GM19025 (cell line): ENCODE results near the gene EIF5B.
"Not testable (repeated sequence)": the region's sequence is repeated elsewhere in the genome, so short reads cannot be mapped to it uniquely, and the experiment has no call there.

Source experiments
- ATAC-seq: cut with Tn5 transposase; IDR thresholded peaks from one replicate; pipeline ENCODE4 v1.9.1; 2021; ENCODE audit warnings: mild to moderate bottlenecking, low read depth, moderate library complexity; ENCODE audit not compliant: unreplicated experiment

EIF5B gene

DNA sequence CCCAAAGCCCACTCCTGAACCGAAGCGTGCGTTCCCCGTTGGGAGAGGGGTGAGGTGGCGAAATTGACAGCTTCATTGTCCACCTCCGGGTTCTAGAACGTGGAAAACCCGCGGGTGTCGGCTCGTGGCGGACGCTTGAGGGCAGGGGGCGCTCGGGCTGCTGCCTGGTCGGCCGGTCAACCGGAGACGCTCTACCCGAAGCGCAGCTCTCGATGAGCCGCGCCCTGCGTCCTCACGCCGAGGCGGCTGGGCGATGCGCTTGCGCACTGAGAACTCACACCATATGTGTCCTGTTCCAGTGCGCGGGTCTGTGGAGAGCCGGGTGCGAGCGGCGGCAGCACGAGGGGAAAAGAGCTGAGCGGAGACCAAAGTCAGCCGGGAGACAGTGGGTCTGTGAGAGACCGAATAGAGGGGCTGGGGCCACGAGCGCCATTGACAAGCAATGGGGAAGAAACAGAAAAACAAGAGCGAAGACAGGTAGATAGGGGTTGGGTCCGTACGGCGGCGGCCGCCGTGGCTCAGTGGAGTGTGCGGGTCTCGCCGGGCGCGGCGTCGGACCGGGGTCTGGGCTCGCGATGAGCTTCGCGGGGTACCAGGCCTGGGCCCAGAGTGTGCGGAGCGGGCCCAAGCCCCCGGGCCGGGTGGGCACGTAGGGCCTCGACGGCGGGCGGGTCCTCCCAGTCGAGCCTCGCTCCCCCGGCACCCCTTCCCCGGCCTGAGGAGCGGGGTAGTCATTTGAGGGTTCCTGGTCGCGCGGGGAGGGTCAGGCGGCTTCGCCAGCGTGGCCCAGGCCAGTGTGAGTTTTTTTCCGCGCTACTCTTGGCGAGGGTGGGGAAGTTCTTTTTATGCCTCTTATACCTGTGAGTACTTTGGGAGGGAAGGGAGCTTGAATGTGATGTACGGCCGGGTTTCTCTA, at the start of gene EIF5B:
EIF5B (plus strand) TSS at position 277 of the 916 bp plus-strand sequence; CDS start at position 443, 166 bp downstream.
- peak; percentile 54 for ATAC-seq

DNA sequence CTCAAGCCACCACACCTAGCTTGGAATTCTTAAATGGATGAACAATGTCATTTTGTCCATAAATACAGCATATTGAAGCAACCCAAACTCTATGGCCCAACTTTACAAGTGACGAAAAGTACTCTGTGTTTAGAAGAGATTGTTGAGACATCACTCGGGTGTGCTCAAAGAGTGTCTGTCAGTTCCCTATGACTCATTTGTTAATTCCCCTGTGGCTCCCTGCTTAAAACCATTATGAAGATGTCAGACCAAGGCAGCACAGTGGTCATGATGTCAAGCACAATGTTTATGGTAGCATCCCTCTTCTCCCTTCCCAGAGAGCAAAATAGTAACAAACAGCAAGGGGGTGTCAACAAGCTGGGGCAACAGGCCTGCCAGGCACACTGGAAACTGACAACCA, 39.2 kb upstream of the EIF5B start:
- no peak for ATAC-seq

DNA sequence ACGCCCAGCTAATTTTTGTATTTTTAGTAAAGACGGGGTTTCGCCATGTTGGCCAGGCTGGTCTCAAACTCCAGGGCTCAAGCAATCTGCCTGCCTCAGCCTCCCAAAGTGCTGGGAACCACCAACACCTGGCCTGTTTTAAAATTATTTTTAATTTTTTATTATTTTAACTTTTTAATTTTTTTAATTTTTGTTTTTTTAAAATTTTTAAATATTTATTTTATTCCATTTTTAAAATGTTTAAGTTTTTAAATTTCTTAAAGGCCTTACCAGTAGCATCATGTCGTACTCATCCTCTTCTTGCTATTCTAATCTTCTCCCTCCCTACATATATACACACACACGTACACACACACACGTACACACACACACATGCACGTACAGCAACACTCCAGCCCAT, 37.6 kb upstream of the EIF5B start:
- no peak for ATAC-seq

GRCh38 chr2:99301097-99301496, 36.1 kb upstream of the EIF5B start, which contains the start of gene LYG1:
Gene LYG1 (minus strand): TSS chr2:99301197. CDS start chr2:99295670, 5,527 bp downstream.
- not testable (repeated sequence) for ATAC-seq

DNA sequence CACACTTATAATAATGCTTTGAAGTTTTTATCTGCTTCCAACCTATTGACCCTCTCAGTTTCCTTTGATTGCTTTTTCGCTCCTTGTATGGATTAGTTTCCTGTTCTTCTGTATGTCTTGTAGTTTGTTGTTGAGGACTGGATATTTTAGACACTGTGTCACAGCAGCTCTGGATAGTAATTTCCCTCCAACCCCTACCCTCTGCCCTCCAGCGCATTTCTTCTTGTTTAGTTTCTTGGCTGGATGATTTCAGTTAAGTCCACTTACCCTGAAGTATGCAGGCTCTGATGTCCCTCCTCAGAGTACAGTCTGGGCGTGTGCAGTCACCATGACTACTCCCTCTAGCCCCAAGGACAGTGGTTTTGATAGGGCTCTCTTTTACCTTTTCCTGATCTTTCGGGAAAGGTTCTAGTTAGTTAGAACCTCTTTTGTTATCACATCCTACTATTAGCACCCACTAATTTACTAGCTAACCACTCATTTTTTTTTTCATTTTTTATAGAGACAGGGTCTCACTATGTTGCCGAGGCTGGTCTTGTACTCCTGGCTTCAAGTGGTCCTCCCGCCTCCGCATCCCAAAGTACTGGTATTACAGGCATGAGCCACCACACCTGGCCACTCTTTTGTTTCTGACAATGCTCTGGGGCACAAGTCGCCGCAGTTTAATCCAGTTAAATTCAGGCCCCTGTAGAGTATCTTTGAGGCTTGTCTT, 19.9 kb upstream of the EIF5B start:
- no peak for ATAC-seq

DNA sequence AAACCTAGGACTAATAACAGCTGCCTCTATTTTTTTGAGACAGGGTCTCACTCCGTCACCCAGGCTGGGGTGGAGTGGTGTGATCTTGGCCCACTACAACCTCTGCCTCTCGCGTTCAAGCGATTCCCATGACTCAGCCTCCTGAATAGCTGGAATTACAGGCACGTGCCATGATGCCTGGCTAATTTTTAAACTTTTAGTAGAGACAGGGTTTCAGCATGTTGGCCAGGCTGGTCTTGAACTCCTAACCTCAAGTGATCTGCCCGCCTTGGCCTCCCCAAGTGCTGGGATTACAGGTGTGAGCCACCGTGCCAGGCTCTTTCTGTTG, 19.4 kb upstream of the EIF5B start:
- not testable (repeated sequence) for ATAC-seq

GRCh38 chr2:99325384-99325783, 11.8 kb upstream of the EIF5B start:
- no peak for ATAC-seq

DNA sequence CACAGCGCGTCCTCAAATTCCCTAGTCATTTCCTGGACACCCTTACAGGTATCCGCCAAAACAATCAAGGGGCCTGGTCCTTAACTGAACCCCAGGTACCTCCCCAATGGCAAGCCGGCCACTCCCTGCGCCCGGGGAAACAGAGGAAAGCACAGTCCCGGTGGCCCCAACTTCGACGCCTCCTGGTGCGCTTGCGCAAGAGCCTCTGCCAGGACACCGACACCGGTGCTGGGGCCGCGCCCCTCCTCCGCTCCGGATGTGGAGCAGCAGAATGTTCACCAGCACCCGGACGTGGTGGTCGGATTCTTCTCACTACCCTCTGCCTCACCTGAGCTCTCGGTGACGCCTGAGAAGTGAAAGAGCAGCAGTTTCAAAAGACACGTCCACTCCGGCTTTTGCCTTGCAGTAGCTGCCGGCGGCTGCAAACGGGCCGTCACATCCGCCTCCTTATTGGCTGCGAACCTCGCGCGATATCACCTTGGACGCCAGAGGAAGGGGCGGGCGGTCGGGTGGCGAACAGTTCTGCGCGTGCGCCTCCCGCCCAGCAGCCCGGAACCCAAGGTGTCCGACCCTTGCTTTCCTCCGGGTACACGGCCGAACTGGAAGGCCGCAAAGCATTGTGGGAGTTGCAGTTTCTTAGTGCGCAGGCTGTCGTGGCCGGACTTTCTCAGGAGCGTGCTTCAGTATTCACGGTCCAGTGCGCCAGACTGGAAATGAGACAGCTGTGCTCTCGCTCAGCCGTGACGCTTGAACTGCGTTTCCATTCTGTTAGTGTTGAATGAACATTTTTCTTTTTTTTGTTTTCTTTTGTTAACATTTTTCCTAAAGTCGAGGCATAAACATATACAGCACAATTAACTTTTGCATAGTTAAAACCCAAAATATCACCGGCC, 1.0 kb upstream of the EIF5B start, which contains the start of gene TXNDC9:
TXNDC9 (minus strand) TSS at position 423 of the 893 bp plus-strand sequence. CDS start 3,123 bp downstream, outside the sequence.
- ATAC-seq, result peak; percentile 75

DNA sequence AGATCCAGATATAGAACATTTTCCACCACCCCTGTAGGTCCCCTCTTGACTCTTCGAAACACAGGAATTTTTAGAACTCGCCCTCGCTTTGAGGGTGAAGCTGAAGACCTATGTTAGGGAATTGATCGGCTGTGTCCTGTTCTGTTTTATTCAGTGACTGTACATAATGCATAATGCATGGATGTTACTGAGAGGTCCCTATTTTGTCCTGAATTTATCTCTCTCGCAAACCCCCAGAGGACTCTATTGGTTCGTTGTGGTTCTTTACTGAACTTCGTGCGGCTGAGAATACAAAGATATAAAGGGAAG, 431 bp upstream of the EIF5B start:
- peak; percentile 2 for ATAC-seq

- no peak for ATAC-seq
These were observed 918 bp downstream of the EIF5B start for GRCh38 chr2:99338029-99338585.

DNA sequence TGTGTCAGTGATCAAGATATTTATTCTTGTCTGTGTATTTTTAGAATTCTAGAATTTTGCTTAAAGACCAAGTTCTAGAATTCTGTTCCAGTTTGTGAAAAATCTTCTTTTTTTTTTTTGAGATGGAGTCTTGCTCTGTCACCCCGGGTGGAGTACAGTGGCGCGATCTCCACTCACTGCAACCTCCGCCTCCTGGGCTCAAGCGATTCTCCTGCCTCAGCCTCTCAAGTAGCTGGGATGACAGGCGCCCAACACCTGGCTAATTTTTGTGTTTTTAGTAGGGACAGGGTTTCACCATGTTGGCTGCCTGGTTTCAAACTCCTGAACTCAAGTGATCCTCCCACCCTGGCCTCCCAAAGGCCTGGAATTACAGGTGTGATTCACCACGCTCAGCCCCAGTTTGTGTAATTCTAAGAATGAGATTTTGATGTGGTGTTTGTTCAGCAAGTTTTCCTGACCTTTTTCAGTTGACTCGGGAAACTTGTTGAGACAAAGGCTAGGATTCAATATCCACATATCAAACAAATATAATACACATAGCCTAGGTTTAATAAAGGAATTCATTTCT, 3.6 kb downstream of the EIF5B start:
- ATAC-seq, result no peak

DNA sequence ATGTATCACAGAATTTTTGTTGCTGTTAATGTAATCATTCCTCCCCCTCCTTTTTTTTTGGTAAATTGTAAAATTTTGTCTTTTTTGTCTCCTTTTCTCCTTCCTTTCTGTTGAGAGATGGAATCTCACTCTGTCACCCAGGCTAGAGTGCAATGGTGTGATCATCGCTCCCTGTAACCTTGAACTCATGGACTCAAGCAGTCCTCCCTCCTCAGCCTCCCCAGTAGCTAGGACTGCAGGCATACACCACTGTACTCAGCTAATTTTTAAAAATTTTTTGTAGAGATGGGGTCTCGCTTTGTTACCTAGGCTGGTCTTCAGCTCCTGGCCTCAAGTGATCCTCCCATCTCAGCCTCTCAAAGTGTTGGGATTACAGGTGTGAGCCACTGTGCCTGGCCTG, 5.3 kb downstream of the EIF5B start:
- no peak for ATAC-seq

GRCh38 chr2:99345446-99345845, 8.3 kb downstream of the EIF5B start:
- ATAC-seq, result not testable (repeated sequence)

DNA sequence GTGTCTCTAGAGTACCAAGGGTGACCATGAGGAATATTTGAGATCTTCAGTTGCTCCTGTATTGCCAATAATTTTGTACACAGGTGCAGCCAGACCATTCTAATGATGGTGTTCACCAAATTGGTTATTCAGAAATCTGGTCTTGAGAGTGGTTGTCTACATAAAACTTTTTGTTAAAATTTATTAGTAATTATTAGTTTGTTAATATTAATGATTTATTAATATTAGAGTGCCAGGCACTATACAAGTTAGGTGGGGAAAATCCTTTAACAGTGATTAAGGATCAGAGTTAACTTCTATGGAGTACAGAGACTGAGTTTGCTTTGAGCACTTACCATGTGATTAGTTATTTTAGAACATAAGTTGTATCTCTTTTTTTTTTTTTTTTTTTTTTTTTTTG, 9.0 kb downstream of the EIF5B start:
- ATAC-seq, result no peak

- no peak for ATAC-seq
These were observed 11.0 kb downstream of the EIF5B start for GRCh38 chr2:99348173-99348572.

- no peak for ATAC-seq
These were observed 13.0 kb downstream of the EIF5B start for GRCh38 chr2:99350194-99350593.

DNA sequence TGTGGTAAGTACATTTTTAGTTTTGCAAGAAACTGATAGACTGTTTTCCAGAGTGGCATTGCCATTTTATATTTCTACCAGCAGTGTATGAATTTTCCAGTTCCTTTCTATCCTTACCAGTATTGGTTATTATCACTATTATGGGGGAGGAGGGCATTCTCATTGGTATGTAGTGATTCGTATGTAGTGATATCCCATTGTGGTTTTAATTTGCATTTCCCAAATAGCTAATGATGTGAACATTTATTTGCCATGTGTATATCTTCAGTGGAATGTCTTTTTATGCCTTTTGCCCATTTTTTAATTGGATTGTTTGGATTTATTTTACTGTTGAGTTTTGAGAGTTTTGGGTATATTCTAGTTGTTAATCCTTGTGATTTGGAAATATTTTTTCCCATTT, 16.9 kb downstream of the EIF5B start:
- no peak for ATAC-seq

GRCh38 chr2:99354825-99355224, 17.6 kb downstream of the EIF5B start:
- ATAC-seq, result not testable (repeated sequence)

DNA sequence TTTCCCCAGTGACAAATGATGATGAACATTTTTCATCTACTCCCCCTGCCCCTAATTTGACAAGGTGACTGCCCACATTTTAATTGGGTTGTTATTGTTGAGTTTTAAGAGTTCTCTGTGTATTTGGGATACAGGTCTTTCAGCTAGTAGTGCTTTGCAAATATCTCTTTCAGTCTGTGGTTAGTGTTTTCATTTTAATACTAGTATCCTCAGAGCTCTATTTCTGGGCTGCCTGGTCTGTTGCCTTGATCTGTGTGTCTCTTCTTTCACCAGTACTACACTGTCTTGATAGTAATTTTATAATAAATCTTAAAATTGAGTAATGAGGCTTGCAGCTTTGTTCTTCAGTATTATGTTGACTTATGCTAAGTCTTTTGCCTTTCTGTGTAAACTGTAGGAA, 19.7 kb downstream of the EIF5B start:
- ATAC-seq, result no peak

DNA sequence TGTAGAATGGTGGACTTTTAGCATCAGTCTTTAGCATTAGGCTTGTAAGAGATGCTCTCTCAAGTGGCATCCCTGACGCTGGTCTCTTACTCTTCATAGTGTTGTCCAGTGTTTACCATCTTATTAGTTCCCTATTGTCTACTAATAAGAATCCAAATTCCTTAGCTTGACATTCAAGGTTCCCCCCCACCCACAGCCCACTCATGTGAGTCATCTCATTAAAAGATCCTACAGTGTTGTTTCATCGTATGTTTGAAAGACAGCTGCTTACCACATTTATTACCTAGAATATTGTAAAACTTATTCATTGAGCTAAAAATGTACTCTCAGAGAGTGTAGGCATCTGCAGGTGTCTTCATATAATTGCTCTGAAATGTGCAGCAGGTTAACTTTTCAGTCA, 28.5 kb downstream of the EIF5B start:
- ATAC-seq, result no peak
